ENCODE data around the gene G0S2.

- TF ChIP-seq CTCF (IDR thresholded peaks at IDR 0.05) (no peak), POLR2A (IDR thresholded peaks at IDR 0.05; ENCODE audit: low read length) (no peak), SMC3 (IDR thresholded peaks at IDR 0.05) (no peak), RAD21 (conservative IDR thresholded peaks at IDR 0.05 in 1 of 2, IDR thresholded peaks at IDR 0.05 in 1 of 2) (no peak), USF2 (IDR thresholded peaks at IDR 0.05) (no peak), JUN (IDR thresholded peaks at IDR 0.05) (no peak), EP300 (IDR thresholded peaks at IDR 0.05) (no peak)
These were observed 31.4 kb downstream of the G0S2 start for GRCh38 chr1:209706622-209707021.

Data from A549 (cell line).